ENCODE data around the gene CYB5R2.

The CYB5R2 gene

GRCh38 chr11:7692426-7692825, 19.1 kb upstream of the CYB5R2 start:
- no peak for TF ChIP-seq CTCF (IDR thresholded peaks at IDR 0.05; ENCODE audit: insufficient read depth, low read length, missing control alignments)
- no peak for DNase-seq (ENCODE audit: low read depth, low spot score)
- no peak overlapping the region for H3K4me3 ChIP-seq (ENCODE audit: low read depth, low read length)
- ChIA-PET CTCF (interaction anchor here (0.8 to 9.8 kb wide), 15 partner anchors 11 to 595 kb away, joined by 3 to 262 read pairs (median 7); partner anchors contain the start of genes CYB5R2 and PPFIBP2), POLR2A (no interaction called here)

- ChIA-PET CTCF (interaction anchor here (0.8 to 9.8 kb wide), 20 partner anchors 10 to 595 kb away, joined by 3 to 262 read pairs (median 6); partner anchors contain the start of genes CYB5R2, EIF3F and PPFIBP2), POLR2A (no interaction called here)
- no peak for DNase-seq (ENCODE audit: low read depth, low spot score)
- TF ChIP-seq CTCF (IDR thresholded peaks at IDR 0.05; ENCODE audit: insufficient read depth, low read length, missing control alignments): no peak
- H3K4me3 ChIP-seq (ENCODE audit: low read depth, low read length): no peak overlapping the region
Measured at GRCh38 chr11:7691759-7692350, 18.6 kb upstream of the CYB5R2 start.

GRCh38 chr11:7690648-7691047, 17.3 kb upstream of the CYB5R2 start:
- no peak overlapping the region for H3K4me3 ChIP-seq (ENCODE audit: low read depth, low read length)
- no peak for DNase-seq (ENCODE audit: low read depth, low spot score)
- ChIA-PET POLR2A (no interaction called here), CTCF (interaction anchor here (0.7 to 9.8 kb wide), 21 partner anchors 8 to 594 kb away, joined by 3 to 262 read pairs (median 7); partner anchors contain the start of genes CYB5R2, EIF3F and PPFIBP2)
- TF ChIP-seq CTCF (IDR thresholded peaks at IDR 0.05; ENCODE audit: insufficient read depth, low read length, missing control alignments): peak; percentile 6

GRCh38 chr11:7689239-7689638, 15.9 kb upstream of the CYB5R2 start:
- no peak for DNase-seq (ENCODE audit: low read depth, low spot score)
- H3K4me3 ChIP-seq (ENCODE audit: low read depth, low read length): no peak overlapping the region
- CTCF ChIA-PET: interaction anchor here (0.7 to 9.8 kb wide), 18 partner anchors 8 to 596 kb away, joined by 3 to 262 read pairs (median 4); partner anchors contain the start of genes CYB5R2, EIF3F and PPFIBP2
- TF ChIP-seq CTCF (IDR thresholded peaks at IDR 0.05; ENCODE audit: insufficient read depth, low read length, missing control alignments): no peak
- POLR2A ChIA-PET: no interaction called here

- POLR2A ChIA-PET: no interaction called here
- TF ChIP-seq CTCF (IDR thresholded peaks at IDR 0.05; ENCODE audit: insufficient read depth, low read length, missing control alignments): peak; percentile 69
- no peak for DNase-seq (ENCODE audit: low read depth, low spot score)
- H3K4me3 ChIP-seq (ENCODE audit: low read depth, low read length): no peak overlapping the region
- CTCF ChIA-PET: interaction anchor here (0.8 to 9.8 kb wide), 15 partner anchors 10 to 595 kb away, joined by 3 to 262 read pairs (median 5); partner anchors contain the start of genes CYB5R2 and PPFIBP2
Measured at GRCh38 chr11:7688238-7688826, 15.0 kb upstream of the CYB5R2 start.

- POLR2A ChIA-PET: no interaction called here
- no peak for DNase-seq (ENCODE audit: low read depth, low spot score)
Measured at GRCh38 chr11:7687386-7687785, 14.1 kb upstream of the CYB5R2 start.

More at GRCh38 chr11:7687386-7687785, 14.1 kb upstream of the CYB5R2 start:
- H3K4me3 ChIP-seq (ENCODE audit: low read depth, low read length): no peak overlapping the region
- CTCF ChIA-PET: interaction anchor here (0.8 to 9.8 kb wide), 13 partner anchors 10 to 589 kb away, joined by 3 to 262 read pairs (median 4); partner anchors contain the start of genes CYB5R2 and PPFIBP2
- no peak for TF ChIP-seq CTCF (IDR thresholded peaks at IDR 0.05; ENCODE audit: insufficient read depth, low read length, missing control alignments)

Measured in AG04449 (cell line).